Chondrocyte (in vitro differentiated cells): ENCODE data around the gene SLC2A1. TPM values are rescaled to one million over a fixed set of nuclear protein-coding genes. Genes with fewer than 3 reads are reported as not detected.

Source experiments
- DNase-seq: peaks from one replicate; pipeline ENCODE4 v3.0.0; 2021; ENCODE audit warnings: mixed read lengths, low spot score
- H3K27ac Mint-ChIP-seq: one replicate; pipeline ENCODE4 v1.8.0; 2021; ENCODE audit warnings: mild to moderate bottlenecking, moderate library complexity, mixed read lengths; ENCODE audit not compliant: unreplicated experiment
- H3K27me3 Mint-ChIP-seq: 2 replicates; pipeline ENCODE4 v1.8.0; 2021; ENCODE audit warnings: low read depth, mixed read lengths
- H3K36me3 Mint-ChIP-seq: 2 replicates; pipeline ENCODE4 v1.8.0; 2021; ENCODE audit warnings: low read depth, mixed read lengths
- H3K4me1 Mint-ChIP-seq: 2 replicates; pipeline ENCODE4 v1.8.0; 2021; ENCODE audit warnings: low read depth, mild to moderate bottlenecking, mixed read lengths
- H3K4me3 Mint-ChIP-seq: one replicate; pipeline ENCODE4 v1.8.0; 2021; ENCODE audit warnings: mild to moderate bottlenecking, moderate library complexity, mixed read lengths; ENCODE audit not compliant: unreplicated experiment
- H3K9me3 Mint-ChIP-seq: 2 replicates; pipeline ENCODE4 v1.8.0; 2021; ENCODE audit warnings: low read depth, mixed read lengths
- CTCF ChIP-seq: fragments of 200-600 bp; sonication (generic); IDR thresholded peaks from 2 replicates; pipeline ENCODE4 v1.5.0; 2021; ENCODE audit warnings: antibody characterized with exemption, mild to moderate bottlenecking, moderate library complexity
- total RNA-seq: library from RNA; stranded (reverse); gene quantifications from 3 replicates; pipeline ENCODE4 v1.2.1, GENCODE V29; 2021

SLC2A1 gene
- total RNA-seq, 1 donor from 2014 or later = 190 TPM

- Mint-ChIP-seq H3K36me3 (peaks cover 29% of the 10 kb centered on the region), H3K9me3 (peaks cover 3% of the 10 kb centered on the region), H3K27me3 (no peaks in the 10 kb centered on the region), H3K27ac (no peak overlapping the region), H3K4me3 (no peak overlapping the region), H3K4me1 (peaks cover 85% of the 10 kb centered on the region)
- DNase-seq = no peak
- TF ChIP-seq CTCF = no peak
Observed at GRCh38 chr1:42935971-42936308, 22.7 kb downstream of the SLC2A1 start.

GRCh38 chr1:42935313-42935895 lies 23.3 kb downstream of the SLC2A1 start:
- no peaks in the 10 kb centered on the region for H3K27me3 Mint-ChIP-seq
- H3K4me1 Mint-ChIP-seq = peaks cover 80% of the 10 kb centered on the region
- peak overlapping the region; percentile 12 for H3K27ac Mint-ChIP-seq
- no peak for TF ChIP-seq CTCF
- H3K36me3 Mint-ChIP-seq = peaks cover 26% of the 10 kb centered on the region
- peak; percentile 67 for DNase-seq
- H3K9me3 Mint-ChIP-seq = no peaks in the 10 kb centered on the region
- no peak overlapping the region for H3K4me3 Mint-ChIP-seq

- DNase-seq = peak; percentile 72
- Mint-ChIP-seq H3K9me3 (no peaks in the 10 kb centered on the region), H3K27me3 (no peaks in the 10 kb centered on the region), H3K27ac (peak overlapping the region; percentile 67), H3K36me3 (peaks cover 23% of the 10 kb centered on the region), H3K4me3 (no peak overlapping the region), H3K4me1 (peaks cover 74% of the 10 kb centered on the region)
- TF ChIP-seq CTCF = no peak
Observed at GRCh38 chr1:42934541-42935312, 23.9 kb downstream of the SLC2A1 start.

- H3K27ac Mint-ChIP-seq = peak overlapping the region; percentile 36
Observed at GRCh38 chr1:42933610-42934491, 24.8 kb downstream of the SLC2A1 start.

More at GRCh38 chr1:42933610-42934491, 24.8 kb downstream of the SLC2A1 start:
- Mint-ChIP-seq H3K4me1 (peaks cover 65% of the 10 kb centered on the region), H3K27me3 (no peaks in the 10 kb centered on the region), H3K9me3 (no peaks in the 10 kb centered on the region), H3K36me3 (peaks cover 26% of the 10 kb centered on the region), H3K4me3 (no peak overlapping the region)
- peak; percentile 40 for DNase-seq
- no peak for TF ChIP-seq CTCF
